ENCODE results near the gene NAXD.

GRCh38 chr13:110617321-110618072, 2.2 kb downstream of the NAXD start:
- no peak for TF ChIP-seq ZBTB48 (tag by site-specific recombination; IDR thresholded peaks at IDR 0.05)
- TF ChIP-seq, protein P1, sequence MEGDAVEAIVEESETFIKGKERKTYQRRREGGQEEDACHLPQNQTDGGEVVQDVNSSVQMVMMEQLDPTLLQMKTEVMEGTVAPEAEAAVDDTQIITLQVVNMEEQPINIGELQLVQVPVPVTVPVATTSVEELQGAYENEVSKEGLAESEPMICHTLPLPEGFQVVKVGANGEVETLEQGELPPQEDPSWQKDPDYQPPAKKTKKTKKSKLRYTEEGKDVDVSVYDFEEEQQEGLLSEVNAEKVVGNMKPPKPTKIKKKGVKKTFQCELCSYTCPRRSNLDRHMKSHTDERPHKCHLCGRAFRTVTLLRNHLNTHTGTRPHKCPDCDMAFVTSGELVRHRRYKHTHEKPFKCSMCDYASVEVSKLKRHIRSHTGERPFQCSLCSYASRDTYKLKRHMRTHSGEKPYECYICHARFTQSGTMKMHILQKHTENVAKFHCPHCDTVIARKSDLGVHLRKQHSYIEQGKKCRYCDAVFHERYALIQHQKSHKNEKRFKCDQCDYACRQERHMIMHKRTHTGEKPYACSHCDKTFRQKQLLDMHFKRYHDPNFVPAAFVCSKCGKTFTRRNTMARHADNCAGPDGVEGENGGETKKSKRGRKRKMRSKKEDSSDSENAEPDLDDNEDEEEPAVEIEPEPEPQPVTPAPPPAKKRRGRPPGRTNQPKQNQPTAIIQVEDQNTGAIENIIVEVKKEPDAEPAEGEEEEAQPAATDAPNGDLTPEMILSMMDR (tag by site-specific recombination; IDR thresholded peaks at IDR 0.05): no peak
- TF ChIP-seq ZNF18 (tag by site-specific recombination; IDR thresholded peaks at IDR 0.05): no peak
- TF ChIP-seq, protein P2, sequence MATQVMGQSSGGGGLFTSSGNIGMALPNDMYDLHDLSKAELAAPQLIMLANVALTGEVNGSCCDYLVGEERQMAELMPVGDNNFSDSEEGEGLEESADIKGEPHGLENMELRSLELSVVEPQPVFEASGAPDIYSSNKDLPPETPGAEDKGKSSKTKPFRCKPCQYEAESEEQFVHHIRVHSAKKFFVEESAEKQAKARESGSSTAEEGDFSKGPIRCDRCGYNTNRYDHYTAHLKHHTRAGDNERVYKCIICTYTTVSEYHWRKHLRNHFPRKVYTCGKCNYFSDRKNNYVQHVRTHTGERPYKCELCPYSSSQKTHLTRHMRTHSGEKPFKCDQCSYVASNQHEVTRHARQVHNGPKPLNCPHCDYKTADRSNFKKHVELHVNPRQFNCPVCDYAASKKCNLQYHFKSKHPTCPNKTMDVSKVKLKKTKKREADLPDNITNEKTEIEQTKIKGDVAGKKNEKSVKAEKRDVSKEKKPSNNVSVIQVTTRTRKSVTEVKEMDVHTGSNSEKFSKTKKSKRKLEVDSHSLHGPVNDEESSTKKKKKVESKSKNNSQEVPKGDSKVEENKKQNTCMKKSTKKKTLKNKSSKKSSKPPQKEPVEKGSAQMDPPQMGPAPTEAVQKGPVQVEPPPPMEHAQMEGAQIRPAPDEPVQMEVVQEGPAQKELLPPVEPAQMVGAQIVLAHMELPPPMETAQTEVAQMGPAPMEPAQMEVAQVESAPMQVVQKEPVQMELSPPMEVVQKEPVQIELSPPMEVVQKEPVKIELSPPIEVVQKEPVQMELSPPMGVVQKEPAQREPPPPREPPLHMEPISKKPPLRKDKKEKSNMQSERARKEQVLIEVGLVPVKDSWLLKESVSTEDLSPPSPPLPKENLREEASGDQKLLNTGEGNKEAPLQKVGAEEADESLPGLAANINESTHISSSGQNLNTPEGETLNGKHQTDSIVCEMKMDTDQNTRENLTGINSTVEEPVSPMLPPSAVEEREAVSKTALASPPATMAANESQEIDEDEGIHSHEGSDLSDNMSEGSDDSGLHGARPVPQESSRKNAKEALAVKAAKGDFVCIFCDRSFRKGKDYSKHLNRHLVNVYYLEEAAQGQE (tag by site-specific recombination; IDR thresholded peaks at IDR 0.05): no peak
- no peak for TF ChIP-seq HOXA7 (CRISPR knock-in tag; IDR thresholded peaks at IDR 0.05; ENCODE audit: borderline replicate concordance)
- TF ChIP-seq KLF10 (tag by site-specific recombination; IDR thresholded peaks at IDR 0.05): no peak
- no peak for TF ChIP-seq ZNF529 (tag by site-specific recombination; IDR thresholded peaks at IDR 0.05; ENCODE audit: insufficient replicate concordance)
- TF ChIP-seq ZNF664 (tag by site-specific recombination; IDR thresholded peaks at IDR 0.05): no peak
